ENCODE data around the gene AAGAB. TPM values are rescaled to one million over a fixed set of nuclear protein-coding genes. Genes with fewer than 3 reads are reported as not detected.

AAGAB gene
- total RNA-seq, 1 experiment from 2014 or later: 56.5 TPM

GRCh38 chr15:67207555-67208207 lies 46.8 kb downstream of the AAGAB start:
- TF ChIP-seq CTCF (conservative IDR thresholded peaks at IDR 0.05): no peak
- TF ChIP-seq EZH2 (IDR thresholded peaks at IDR 0.05; ENCODE audit: low read depth): no peak
- H4K20me1 ChIP-seq (ENCODE audit: insufficient read depth): no peaks in the 10 kb centered on the region
- no TSS peak for BruUV-seq (replicated peaks)
- no peak overlapping the region for H3K4me2 ChIP-seq
- no peaks in the 10 kb centered on the region for H3K4me1 ChIP-seq (replicated peaks; ENCODE audit: insufficient read depth)
- H3K27ac ChIP-seq: no peak overlapping the region
- H3K9me3 ChIP-seq (ENCODE audit: insufficient read depth, low read depth): no peaks in the 10 kb centered on the region
- no peaks in the 10 kb centered on the region for H3K79me2 ChIP-seq (ENCODE audit: low read depth)
- no peak for DNase-seq
- no peaks in the 10 kb centered on the region for H3K9me2 ChIP-seq (ENCODE audit: insufficient read depth)
- ChIA-PET POLR2A (ENCODE audit: unreplicated experiment) (no interaction called here), CTCF (no interaction called here)
- peaks cover 27% of the 10 kb centered on the region; the same call in 1 of the 2 replicates for H3K36me3 ChIP-seq (ENCODE audit: low read depth)
- intact Hi-C loops (cut with micrococcal nuclease; ENCODE audit: unreplicated experiment): no loop called here
- H2AFZ ChIP-seq: no peak overlapping the region
- H3F3A ChIP-seq (ENCODE audit: insufficient read depth, low read depth): no peaks in the 10 kb centered on the region
- no peaks in the 10 kb centered on the region for H3K27me3 ChIP-seq (ENCODE audit: insufficient read depth, low read depth)
- no peak overlapping the region for H3K4me3 ChIP-seq

GRCh38 chr15:67202991-67203390 lies 51.5 kb downstream of the AAGAB start:
- CTCF ChIA-PET: no interaction called here
- intact Hi-C loops (cut with micrococcal nuclease; ENCODE audit: unreplicated experiment): loop anchor here (5.0 kb wide), 2 partner anchors 99 to 256 kb away; no protein-coding TSS in a partner anchor
- peaks cover 20% of the 10 kb centered on the region; the same call in 1 of the 2 replicates for H3K36me3 ChIP-seq (ENCODE audit: low read depth)

DNA sequence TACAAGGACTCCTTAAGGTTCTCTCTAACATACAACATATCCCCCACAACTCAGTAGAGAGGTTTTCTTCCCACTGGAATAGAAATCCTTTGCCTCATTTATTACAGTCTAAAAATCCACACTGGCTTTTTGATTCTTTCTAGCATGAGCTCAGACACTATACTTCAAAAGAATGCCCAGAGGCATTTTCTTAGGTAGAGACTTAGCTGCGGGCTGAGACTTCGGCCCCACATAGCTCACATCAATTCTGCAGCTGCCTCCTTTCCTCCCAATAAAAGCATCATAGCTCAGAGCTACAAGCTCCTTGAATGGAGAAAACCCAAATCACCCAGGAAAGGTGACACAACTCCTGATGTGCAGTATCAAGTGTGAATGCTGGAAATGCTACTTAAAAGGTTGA lies 52.4 kb downstream of the AAGAB start:
- ChIA-PET CTCF (no interaction called here), POLR2A (ENCODE audit: unreplicated experiment) (no interaction called here)
- BruUV-seq (replicated peaks): TSS peak; percentile 32
- H3K9me2 ChIP-seq (ENCODE audit: insufficient read depth): no peaks in the 10 kb centered on the region
- peaks cover 7% of the 10 kb centered on the region; the same call in 1 of the 2 replicates for H3K4me1 ChIP-seq (replicated peaks; ENCODE audit: insufficient read depth)
- no peak for TF ChIP-seq EZH2 (IDR thresholded peaks at IDR 0.05; ENCODE audit: low read depth)
- no peak for TF ChIP-seq CTCF (conservative IDR thresholded peaks at IDR 0.05)
- intact Hi-C loops (cut with micrococcal nuclease; ENCODE audit: unreplicated experiment): loop anchor here (5.0 kb wide), 2 partner anchors 100 to 255 kb away; no protein-coding TSS in a partner anchor
- peaks cover 20% of the 10 kb centered on the region; the same call in 1 of the 2 replicates for H3K36me3 ChIP-seq (ENCODE audit: low read depth)
- peaks cover 32% of the 10 kb centered on the region; the same call in 1 of the 2 replicates for H3F3A ChIP-seq (ENCODE audit: insufficient read depth, low read depth)
- H3K79me2 ChIP-seq (ENCODE audit: low read depth): no peaks in the 10 kb centered on the region
- no peaks in the 10 kb centered on the region for H4K20me1 ChIP-seq (ENCODE audit: insufficient read depth)
- DNase-seq: no peak
- H3K27ac ChIP-seq: no peak overlapping the region
- H3K4me2 ChIP-seq: no peak overlapping the region
- no peak overlapping the region for H3K4me3 ChIP-seq
- no peak overlapping the region for H2AFZ ChIP-seq
- H3K27me3 ChIP-seq (ENCODE audit: insufficient read depth, low read depth): no peaks in the 10 kb centered on the region
- no peaks in the 10 kb centered on the region for H3K9me3 ChIP-seq (ENCODE audit: insufficient read depth, low read depth)

More at GRCh38 chr15:67202991-67203390, 51.5 kb downstream of the AAGAB start:
- Histone ChIP-seq H3K27me3 (ENCODE audit: insufficient read depth, low read depth) (no peaks in the 10 kb centered on the region), H2AFZ (no peak overlapping the region), H4K20me1 (ENCODE audit: insufficient read depth) (no peaks in the 10 kb centered on the region), H3K4me1 (replicated peaks; ENCODE audit: insufficient read depth) (peaks cover 7% of the 10 kb centered on the region; the same call in 1 of the 2 replicates), H3K4me3 (no peak overlapping the region), H3K27ac (no peak overlapping the region), H3K9me2 (ENCODE audit: insufficient read depth) (no peaks in the 10 kb centered on the region), H3K4me2 (no peak overlapping the region), H3K9me3 (ENCODE audit: insufficient read depth, low read depth) (no peaks in the 10 kb centered on the region), H3K79me2 (ENCODE audit: low read depth) (no peaks in the 10 kb centered on the region), H3F3A (ENCODE audit: insufficient read depth, low read depth) (peaks cover 23% of the 10 kb centered on the region; the same call in 1 of the 2 replicates)
- TF ChIP-seq CTCF (conservative IDR thresholded peaks at IDR 0.05): no peak
- no peak for TF ChIP-seq EZH2 (IDR thresholded peaks at IDR 0.05; ENCODE audit: low read depth)
- DNase-seq: no peak
- BruUV-seq (replicated peaks): no TSS peak
- POLR2A ChIA-PET (ENCODE audit: unreplicated experiment): no interaction called here

All from PC-9 (cell line).